ENCODE data around the gene EMILIN2. TPM values are rescaled to one million over a fixed set of nuclear protein-coding genes. Genes with fewer than 3 reads are reported as not detected.
A peak's percentile ranks its signal among the peaks of the same experiment; 100 is the strongest.

Gene EMILIN2
- total and polyA plus RNA-seq, 8 donors, result 0.43 to 11.0 (median 3.4) TPM

GRCh38 chr18:2879889-2880288 is 33.1 kb downstream of the EMILIN2 start:
- H3K4me1 ChIP-seq, result no peaks in the 10 kb centered on the region

DNA sequence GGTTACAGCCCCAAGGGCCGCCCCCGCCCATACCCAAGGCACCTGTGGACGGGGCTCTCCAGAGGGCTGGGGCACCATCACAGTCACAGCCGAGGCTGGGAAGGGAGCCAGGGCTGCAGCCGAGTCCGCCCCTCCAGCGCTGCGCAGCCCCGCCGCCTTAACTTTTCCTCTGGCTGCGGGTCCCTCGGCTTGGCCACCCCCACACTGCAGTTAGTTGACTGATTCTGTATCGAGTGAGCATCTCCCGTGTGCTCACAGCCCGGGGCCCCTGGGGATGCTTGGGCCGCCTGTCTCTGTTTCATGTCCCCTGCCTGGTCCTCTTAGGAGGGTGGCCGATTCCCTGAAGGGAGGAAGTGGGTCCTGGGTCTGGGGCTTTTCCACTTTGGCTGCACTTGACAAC is 33.7 kb downstream of the EMILIN2 start:
- no peak for DNase-seq
- no peak for FAIRE-seq
- Histone ChIP-seq H3K27me3 (no peaks in the 10 kb centered on the region), H3K9me3 (no peaks in the 10 kb centered on the region), H3K4me3 (no peak overlapping the region), H3K36me3 (no peaks in the 10 kb centered on the region), H3K4me1 (no peaks in the 10 kb centered on the region), H3K27ac (no peak overlapping the region)
- 74 to 77% methylated on average over 17 of the region's 17 CpGs for WGBS, 2 donors
- no peak for ATAC-seq
- TF ChIP-seq, protein P1, sequence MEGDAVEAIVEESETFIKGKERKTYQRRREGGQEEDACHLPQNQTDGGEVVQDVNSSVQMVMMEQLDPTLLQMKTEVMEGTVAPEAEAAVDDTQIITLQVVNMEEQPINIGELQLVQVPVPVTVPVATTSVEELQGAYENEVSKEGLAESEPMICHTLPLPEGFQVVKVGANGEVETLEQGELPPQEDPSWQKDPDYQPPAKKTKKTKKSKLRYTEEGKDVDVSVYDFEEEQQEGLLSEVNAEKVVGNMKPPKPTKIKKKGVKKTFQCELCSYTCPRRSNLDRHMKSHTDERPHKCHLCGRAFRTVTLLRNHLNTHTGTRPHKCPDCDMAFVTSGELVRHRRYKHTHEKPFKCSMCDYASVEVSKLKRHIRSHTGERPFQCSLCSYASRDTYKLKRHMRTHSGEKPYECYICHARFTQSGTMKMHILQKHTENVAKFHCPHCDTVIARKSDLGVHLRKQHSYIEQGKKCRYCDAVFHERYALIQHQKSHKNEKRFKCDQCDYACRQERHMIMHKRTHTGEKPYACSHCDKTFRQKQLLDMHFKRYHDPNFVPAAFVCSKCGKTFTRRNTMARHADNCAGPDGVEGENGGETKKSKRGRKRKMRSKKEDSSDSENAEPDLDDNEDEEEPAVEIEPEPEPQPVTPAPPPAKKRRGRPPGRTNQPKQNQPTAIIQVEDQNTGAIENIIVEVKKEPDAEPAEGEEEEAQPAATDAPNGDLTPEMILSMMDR (IDR thresholded peaks at IDR 0.05), result no peak
- intact Hi-C loops (cut with DNase I), result no loop called here

More at GRCh38 chr18:2879889-2880288, 33.1 kb downstream of the EMILIN2 start:
- no peak overlapping the region for H3K4me3 ChIP-seq
- no peaks in the 10 kb centered on the region for H3K36me3 ChIP-seq
- WGBS, 2 donors, result 72 to 82% methylated on average over 4 of the region's 4 CpGs
- FAIRE-seq, result no peak
- no peak overlapping the region for H3K27ac ChIP-seq
- no peaks in the 10 kb centered on the region for H3K27me3 ChIP-seq
- no peaks in the 10 kb centered on the region for H3K9me3 ChIP-seq
- TF ChIP-seq, protein P1 (IDR thresholded peaks at IDR 0.05), result no peak
- intact Hi-C loops (cut with DNase I), result no loop called here
- no peak for DNase-seq
- ATAC-seq, result no peak

GRCh38 chr18:2881088-2881839 is 34.5 kb downstream of the EMILIN2 start:
- TF ChIP-seq, protein P1 (IDR thresholded peaks at IDR 0.05), result no peak
- H3K4me1 ChIP-seq, result no peaks in the 10 kb centered on the region
- no peak for DNase-seq
- no peaks in the 10 kb centered on the region for H3K9me3 ChIP-seq
- no peak overlapping the region for H3K27ac ChIP-seq
- intact Hi-C loops (cut with DNase I), result no loop called here
- H3K36me3 ChIP-seq, result no peaks in the 10 kb centered on the region
- peak in 3 of 4 donors; percentile 50 to 52 (median 51) for ATAC-seq
- FAIRE-seq, result no peak
- H3K27me3 ChIP-seq, result no peaks in the 10 kb centered on the region
- H3K4me3 ChIP-seq, result no peak overlapping the region
- WGBS, 2 donors, result 76 to 79% methylated on average over 16 of the region's 16 CpGs

GRCh38 chr18:2881840-2882195 is 35.0 kb downstream of the EMILIN2 start:
- DNase-seq, result no peak
- TF ChIP-seq, protein P1 (IDR thresholded peaks at IDR 0.05), result no peak
- intact Hi-C loops (cut with DNase I), result no loop called here
- H3K4me3 ChIP-seq, result no peak overlapping the region
- no peaks in the 10 kb centered on the region for H3K36me3 ChIP-seq
- ATAC-seq, result peak in 1 of 4 donors; percentile 23
- H3K9me3 ChIP-seq, result no peaks in the 10 kb centered on the region
- H3K27ac ChIP-seq, result no peak overlapping the region
- no peak for FAIRE-seq
- 71 to 84% methylated on average over 9 of the region's 9 CpGs for WGBS, 2 donors
- H3K4me1 ChIP-seq, result no peaks in the 10 kb centered on the region
- H3K27me3 ChIP-seq, result no peaks in the 10 kb centered on the region

- TF ChIP-seq, protein P1 (IDR thresholded peaks at IDR 0.05), result no peak
- Histone ChIP-seq H3K4me3 (no peak overlapping the region), H3K36me3 (no peaks in the 10 kb centered on the region), H3K9me3 (no peaks in the 10 kb centered on the region), H3K27ac (no peak overlapping the region), H3K27me3 (no peaks in the 10 kb centered on the region), H3K4me1 (no peaks in the 10 kb centered on the region)
- FAIRE-seq (no peak), ATAC-seq (no peak), DNase-seq (no peak)
- 83 to 89% methylated on average over 4 of the region's 4 CpGs for WGBS, 2 donors
- intact Hi-C loops (cut with DNase I), result no loop called here
Observed at GRCh38 chr18:2882201-2882600, 35.4 kb downstream of the EMILIN2 start.

Data from pancreas (tissue), 10 donors.